ENCODE results near the gene BPIFB1. TPM values are rescaled to one million over a fixed set of nuclear protein-coding genes. Genes with fewer than 3 reads are reported as not detected.

The BPIFB1 gene
- polyA plus RNA-seq (2013): not detected in 2 replicates

GRCh38 chr20:33282991-33283555 lies at the start of gene BPIFB1:
TSS of gene BPIFB1 (plus strand) at chr20:33283214. CDS start at chr20:33286074, 2,860 bp downstream.
- Histone ChIP-seq H3K18ac (ENCODE audit: low read length) (no peak within 1 kb of the TSS), H3K14ac (ENCODE audit: low read length) (no peak within 1 kb of the TSS), H3K27ac (ENCODE audit: low read depth, low read length) (no peak within 1 kb of the TSS), H3K79me2 (ENCODE audit: control insufficient read depth, insufficient read depth, low read length, poor library complexity) (no peaks in the 10 kb centered on the region), H3K4me2 (ENCODE audit: low read length) (no peak within 1 kb of the TSS), H4K12ac (ENCODE audit: low read depth, low read length) (no peak within 1 kb of the TSS), H3K36me3 (ENCODE audit: control insufficient read depth in 1 of 2, insufficient read depth in 2 of 2, low read length in 2 of 2) (no peaks in the 10 kb centered on the region), H3K4me1 (ENCODE audit: control insufficient read depth in 1 of 2, insufficient read depth in 2 of 2, low read length in 2 of 2) (no peaks in the 10 kb centered on the region), H3K9ac (ENCODE audit: low read length) (no peak within 1 kb of the TSS), H3K4me3 (ENCODE audit: low read depth, low read length) (peak within 1 kb of the TSS; percentile 3), H3K23ac (ENCODE audit: low read length) (no peak within 1 kb of the TSS), H4K8ac (ENCODE audit: low read depth, low read length) (no peak within 1 kb of the TSS), H4K91ac (ENCODE audit: low read depth, low read length) (no peak within 1 kb of the TSS), H3K4ac (ENCODE audit: low read depth, low read length) (no peak within 1 kb of the TSS), H2BK12ac (ENCODE audit: low read length) (no peak within 1 kb of the TSS), H2BK5ac (ENCODE audit: low read depth, low read length, poor library complexity) (no peak within 1 kb of the TSS), H3K79me1 (ENCODE audit: low read length) (no peaks in the 10 kb centered on the region), H3K9me3 (ENCODE audit: insufficient read depth, low read depth, low read length) (peaks cover 2% of the 10 kb centered on the region), H3K27me3 (ENCODE audit: insufficient read depth, low read length) (no peaks in the 10 kb centered on the region), H2AK5ac (ENCODE audit: low read length) (no peak within 1 kb of the TSS), H2AFZ (ENCODE audit: insufficient read depth, low read length, poor library complexity) (no peak within 1 kb of the TSS), H2BK120ac (ENCODE audit: insufficient read depth, low read length, poor library complexity) (no peak within 1 kb of the TSS)
- no peak for DNase-seq
- no CpG with 5 or more reads among the region's 13 CpGs for WGBS (ENCODE audit: extremely low coverage, insufficient coverage, insufficient read length)

GRCh38 chr20:33234050-33234449 lies 49.0 kb upstream of the BPIFB1 start:
- no peaks in the 10 kb centered on the region for H3K27me3 ChIP-seq (ENCODE audit: insufficient read depth, low read length)
- H3K14ac ChIP-seq (ENCODE audit: low read length): no peak overlapping the region
- no peak overlapping the region for H2BK120ac ChIP-seq (ENCODE audit: insufficient read depth, low read length, poor library complexity)
- no peak overlapping the region for H4K12ac ChIP-seq (ENCODE audit: low read depth, low read length)
- no peaks in the 10 kb centered on the region for H3K79me2 ChIP-seq (ENCODE audit: control insufficient read depth, insufficient read depth, low read length, poor library complexity)
- H2AFZ ChIP-seq (ENCODE audit: insufficient read depth, low read length, poor library complexity): no peak overlapping the region
- no peak overlapping the region for H2AK5ac ChIP-seq (ENCODE audit: low read length)
- H2BK12ac ChIP-seq (ENCODE audit: low read length): no peak overlapping the region
- H3K9me3 ChIP-seq (ENCODE audit: insufficient read depth, low read depth, low read length): no peaks in the 10 kb centered on the region
- H2BK5ac ChIP-seq (ENCODE audit: low read depth, low read length, poor library complexity): no peak overlapping the region
- H4K8ac ChIP-seq (ENCODE audit: low read depth, low read length): no peak overlapping the region
- H3K4ac ChIP-seq (ENCODE audit: low read depth, low read length): no peak overlapping the region
- H3K4me2 ChIP-seq (ENCODE audit: low read length): no peak overlapping the region
- no peaks in the 10 kb centered on the region for H3K36me3 ChIP-seq (ENCODE audit: control insufficient read depth in 1 of 2, insufficient read depth in 2 of 2, low read length in 2 of 2)
- H4K91ac ChIP-seq (ENCODE audit: low read depth, low read length): no peak overlapping the region
- no peak overlapping the region for H3K23ac ChIP-seq (ENCODE audit: low read length)
- H3K4me3 ChIP-seq (ENCODE audit: low read depth, low read length): no peak overlapping the region
- H3K79me1 ChIP-seq (ENCODE audit: low read length): no peaks in the 10 kb centered on the region
- no CpG with 5 or more reads among the region's 2 CpGs for WGBS (ENCODE audit: extremely low coverage, insufficient coverage, insufficient read length)
- no peak for DNase-seq
- no peak overlapping the region for H3K18ac ChIP-seq (ENCODE audit: low read length)
- no peak overlapping the region for H3K9ac ChIP-seq (ENCODE audit: low read length)
- no peaks in the 10 kb centered on the region for H3K4me1 ChIP-seq (ENCODE audit: control insufficient read depth in 1 of 2, insufficient read depth in 2 of 2, low read length in 2 of 2)
- H3K27ac ChIP-seq (ENCODE audit: low read depth, low read length): no peak overlapping the region

- no peak within 1 kb of the TSS for H3K9ac ChIP-seq (ENCODE audit: low read length)
- H4K12ac ChIP-seq (ENCODE audit: low read depth, low read length): no peak within 1 kb of the TSS
- H4K8ac ChIP-seq (ENCODE audit: low read depth, low read length): no peak within 1 kb of the TSS
- no peak within 1 kb of the TSS for H3K18ac ChIP-seq (ENCODE audit: low read length)
- H3K36me3 ChIP-seq (ENCODE audit: control insufficient read depth in 1 of 2, insufficient read depth in 2 of 2, low read length in 2 of 2): no peaks in the 10 kb centered on the region
- H3K14ac ChIP-seq (ENCODE audit: low read length): no peak within 1 kb of the TSS
- no peak within 1 kb of the TSS for H3K23ac ChIP-seq (ENCODE audit: low read length)
- H2BK5ac ChIP-seq (ENCODE audit: low read depth, low read length, poor library complexity): no peak within 1 kb of the TSS
- H3K27me3 ChIP-seq (ENCODE audit: insufficient read depth, low read length): no peaks in the 10 kb centered on the region
- no peak within 1 kb of the TSS for H3K4me2 ChIP-seq (ENCODE audit: low read length)
- no peak within 1 kb of the TSS for H2BK12ac ChIP-seq (ENCODE audit: low read length)
- no peaks in the 10 kb centered on the region for H3K4me1 ChIP-seq (ENCODE audit: control insufficient read depth in 1 of 2, insufficient read depth in 2 of 2, low read length in 2 of 2)
- no peaks in the 10 kb centered on the region for H3K79me2 ChIP-seq (ENCODE audit: control insufficient read depth, insufficient read depth, low read length, poor library complexity)
- no peak within 1 kb of the TSS for H4K91ac ChIP-seq (ENCODE audit: low read depth, low read length)
- H3K27ac ChIP-seq (ENCODE audit: low read depth, low read length): no peak within 1 kb of the TSS
- no peaks in the 10 kb centered on the region for H3K79me1 ChIP-seq (ENCODE audit: low read length)
- no peak within 1 kb of the TSS for H3K4me3 ChIP-seq (ENCODE audit: low read depth, low read length)
- H2AFZ ChIP-seq (ENCODE audit: insufficient read depth, low read length, poor library complexity): no peak within 1 kb of the TSS
- no peak within 1 kb of the TSS for H2BK120ac ChIP-seq (ENCODE audit: insufficient read depth, low read length, poor library complexity)
- WGBS (ENCODE audit: extremely low coverage, insufficient coverage, insufficient read length): no CpG with 5 or more reads among the region's 5 CpGs
- no peak within 1 kb of the TSS for H3K4ac ChIP-seq (ENCODE audit: low read depth, low read length)
- H3K9me3 ChIP-seq (ENCODE audit: insufficient read depth, low read depth, low read length): no peaks in the 10 kb centered on the region
- no peak for DNase-seq
- no peak within 1 kb of the TSS for H2AK5ac ChIP-seq (ENCODE audit: low read length)
Observed at GRCh38 chr20:33235696-33236095, 47.3 kb upstream of the BPIFB1 start, which contains the start of gene BPIFA1. TSS of gene BPIFA1 (plus strand) at chr20:33235996. CDS start at chr20:33237712, 1,716 bp downstream.

- no peaks in the 10 kb centered on the region for H3K79me1 ChIP-seq (ENCODE audit: low read length)
- no peak overlapping the region for H2BK12ac ChIP-seq (ENCODE audit: low read length)
- H3K18ac ChIP-seq (ENCODE audit: low read length): no peak overlapping the region
- no peaks in the 10 kb centered on the region for H3K4me1 ChIP-seq (ENCODE audit: control insufficient read depth in 1 of 2, insufficient read depth in 2 of 2, low read length in 2 of 2)
- DNase-seq: no peak
- H3K79me2 ChIP-seq (ENCODE audit: control insufficient read depth, insufficient read depth, low read length, poor library complexity): no peaks in the 10 kb centered on the region
- no peak overlapping the region for H3K4me3 ChIP-seq (ENCODE audit: low read depth, low read length)
- no peak overlapping the region for H3K14ac ChIP-seq (ENCODE audit: low read length)
- H2BK5ac ChIP-seq (ENCODE audit: low read depth, low read length, poor library complexity): no peak overlapping the region
- no peak overlapping the region for H3K9ac ChIP-seq (ENCODE audit: low read length)
- H3K27ac ChIP-seq (ENCODE audit: low read depth, low read length): no peak overlapping the region
- no peak overlapping the region for H4K91ac ChIP-seq (ENCODE audit: low read depth, low read length)
- H2AK5ac ChIP-seq (ENCODE audit: low read length): no peak overlapping the region
- no peak overlapping the region for H2BK120ac ChIP-seq (ENCODE audit: insufficient read depth, low read length, poor library complexity)
- no peak overlapping the region for H3K23ac ChIP-seq (ENCODE audit: low read length)
- no CpG with 5 or more reads among the region's 1 CpG for WGBS (ENCODE audit: extremely low coverage, insufficient coverage, insufficient read length)
- H4K12ac ChIP-seq (ENCODE audit: low read depth, low read length): no peak overlapping the region
- H3K9me3 ChIP-seq (ENCODE audit: insufficient read depth, low read depth, low read length): no peaks in the 10 kb centered on the region
- no peak overlapping the region for H4K8ac ChIP-seq (ENCODE audit: low read depth, low read length)
- no peaks in the 10 kb centered on the region for H3K36me3 ChIP-seq (ENCODE audit: control insufficient read depth in 1 of 2, insufficient read depth in 2 of 2, low read length in 2 of 2)
- no peak overlapping the region for H3K4ac ChIP-seq (ENCODE audit: low read depth, low read length)
- no peak overlapping the region for H2AFZ ChIP-seq (ENCODE audit: insufficient read depth, low read length, poor library complexity)
- no peaks in the 10 kb centered on the region for H3K27me3 ChIP-seq (ENCODE audit: insufficient read depth, low read length)
- no peak overlapping the region for H3K4me2 ChIP-seq (ENCODE audit: low read length)
Observed at GRCh38 chr20:33236351-33236750, 46.7 kb upstream of the BPIFB1 start.

All from trophoblast cell (in vitro differentiated cells and primary cell).